Kidney tubule cell (primary cell): ENCODE measurements around the gene CNTNAP2.

ENCODE experiments used
- DNase-seq: peaks from one replicate; pipeline ENCODE4 v3.0.0-alpha.2; 2018; ENCODE audit warnings: low spot score

The CNTNAP2 gene

GRCh38 chr7:147952918-147953317 lies 1836.3 kb downstream of the CNTNAP2 start:
- no peak for DNase-seq

GRCh38 chr7:147968046-147968610 lies 1851.5 kb downstream of the CNTNAP2 start:
- DNase-seq: no peak

- DNase-seq: no peak
Measured at GRCh38 chr7:147971606-147972110, 1855.1 kb downstream of the CNTNAP2 start.

GRCh38 chr7:147978201-147978600 lies 1861.6 kb downstream of the CNTNAP2 start:
- DNase-seq: no peak

- no peak for DNase-seq
Measured at GRCh38 chr7:147978651-147979050, 1862.0 kb downstream of the CNTNAP2 start.

DNA sequence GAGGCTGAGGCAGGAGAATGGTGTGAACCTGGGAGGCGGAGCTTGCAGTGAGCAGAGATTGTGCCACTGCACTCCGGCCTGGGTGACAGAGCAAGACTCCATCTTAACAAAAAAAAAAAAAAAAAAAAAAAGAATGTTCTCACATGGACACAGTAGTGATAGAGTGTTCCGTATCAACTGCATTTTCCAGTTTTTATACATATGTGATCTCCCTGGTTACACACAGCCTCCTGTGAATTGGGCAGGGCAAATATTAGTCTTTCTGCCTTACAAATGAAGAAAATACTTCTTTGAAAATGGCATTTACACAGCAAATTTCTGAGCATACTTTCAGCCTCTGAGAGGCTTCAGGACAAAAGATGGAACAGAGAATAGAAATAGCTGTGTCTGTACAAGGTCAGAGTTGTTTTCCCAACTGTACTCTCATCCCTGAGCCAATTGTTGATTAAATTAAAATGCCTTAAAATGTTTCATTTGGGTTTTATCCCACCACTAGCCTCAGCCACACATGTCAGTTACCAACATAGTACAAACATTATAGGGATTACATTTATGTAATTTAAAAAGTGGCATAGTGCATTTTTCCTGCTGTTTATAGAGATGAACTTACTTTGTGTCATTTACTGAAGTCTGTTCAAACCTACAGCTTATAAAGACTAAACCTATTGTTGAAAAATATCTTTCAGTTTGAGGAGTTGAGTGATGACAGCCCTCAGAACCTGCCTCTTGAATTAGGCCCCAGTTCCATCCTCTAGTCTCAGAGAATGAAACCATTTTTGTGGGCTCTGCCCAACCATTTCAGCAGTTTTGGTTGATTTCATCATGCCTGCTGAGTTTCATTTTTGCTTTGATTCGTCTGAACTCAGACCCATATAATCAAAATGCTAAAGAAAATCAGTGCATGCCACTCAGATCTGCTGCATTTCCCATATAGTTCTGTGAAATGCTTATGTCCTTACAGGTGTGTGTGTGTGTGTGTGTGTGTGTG lies 1864.5 kb downstream of the CNTNAP2 start:
- DNase-seq: no peak

DNA sequence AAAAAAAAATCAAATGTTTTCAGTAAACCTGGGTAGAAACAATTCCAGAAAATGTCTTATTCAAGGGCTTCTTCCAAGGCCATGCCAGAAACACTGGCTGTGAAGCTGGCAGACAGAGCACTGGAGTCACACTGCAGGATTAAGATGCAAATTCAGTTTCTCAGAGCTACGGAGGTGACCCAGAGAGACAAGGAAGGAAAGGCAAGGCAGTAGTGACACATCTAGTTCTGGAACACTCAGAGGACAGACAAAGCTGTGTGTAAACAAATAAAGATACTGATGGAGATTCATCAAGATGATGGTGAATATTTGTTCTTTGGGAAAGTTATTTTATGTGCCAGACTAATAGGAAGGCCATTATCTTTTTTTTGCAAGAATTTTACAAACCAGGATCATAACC lies 1865.7 kb downstream of the CNTNAP2 start:
- no peak for DNase-seq

DNA sequence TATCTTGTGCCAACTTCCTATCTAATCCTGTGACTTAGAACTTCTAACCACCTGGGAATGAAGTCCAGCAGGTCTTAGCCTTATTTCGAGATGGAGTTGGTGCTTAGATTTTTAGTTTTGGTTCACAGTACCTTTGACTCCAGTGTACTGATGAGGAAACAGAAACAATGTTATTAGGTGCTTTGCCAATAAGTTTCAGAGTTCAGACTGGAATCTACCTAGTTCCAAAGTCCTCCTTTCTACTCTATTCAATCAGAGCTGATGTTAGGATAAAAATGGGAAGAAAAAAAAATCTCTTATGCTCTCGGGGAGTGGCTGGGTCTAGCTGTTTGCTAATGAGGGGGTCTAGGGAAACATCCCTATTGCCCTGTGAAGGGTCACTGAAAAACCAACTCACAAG lies 1867.7 kb downstream of the CNTNAP2 start:
- DNase-seq: no peak

GRCh38 chr7:147990079-147990478 lies 1873.5 kb downstream of the CNTNAP2 start:
- no peak for DNase-seq

DNA sequence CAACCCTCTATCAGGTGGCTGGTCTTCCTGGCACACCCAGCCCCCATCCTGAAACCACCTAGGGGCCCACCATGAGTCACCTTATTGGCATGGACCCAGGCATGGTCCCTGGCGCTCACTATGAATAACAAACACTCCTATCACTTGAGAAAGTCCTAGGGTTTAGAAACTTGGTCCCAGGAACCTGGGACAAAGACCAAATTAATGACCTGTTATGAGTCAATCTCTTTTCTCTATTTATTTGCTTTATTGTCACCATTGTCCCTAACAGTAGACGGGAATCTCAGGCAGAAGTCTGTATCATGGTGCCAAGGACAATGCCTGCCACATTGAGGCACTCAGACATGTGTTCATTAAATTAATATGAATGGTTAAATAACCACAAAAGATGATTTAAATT lies 1874.3 kb downstream of the CNTNAP2 start:
- DNase-seq: peak; percentile 62

- DNase-seq: no peak
Measured at GRCh38 chr7:147992698-147993097, 1876.1 kb downstream of the CNTNAP2 start.

- DNase-seq: no peak
Measured at GRCh38 chr7:147997636-147998035, 1881.0 kb downstream of the CNTNAP2 start.

DNA sequence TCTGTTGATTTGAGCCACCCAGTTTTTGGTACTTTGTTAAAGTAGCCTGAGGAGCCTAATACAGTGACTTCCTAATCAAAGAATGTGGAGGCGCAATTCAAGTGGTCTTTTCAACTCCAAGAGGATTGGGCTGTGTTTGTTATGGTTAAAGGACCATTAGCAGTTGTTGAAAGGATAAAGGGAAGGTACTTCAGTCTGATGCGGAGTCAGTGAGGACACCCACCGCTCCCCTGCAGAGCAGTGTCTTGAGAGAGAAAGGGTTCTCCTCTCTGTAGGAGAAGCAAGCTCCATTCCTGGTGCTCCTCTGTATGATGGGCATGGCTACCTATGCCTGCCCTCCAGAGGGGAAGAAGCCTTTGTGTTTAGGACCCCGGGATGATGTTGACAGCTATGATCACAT lies 1883.4 kb downstream of the CNTNAP2 start:
- DNase-seq: no peak

- no peak for DNase-seq
Measured at GRCh38 chr7:148011753-148012152, 1895.2 kb downstream of the CNTNAP2 start.

DNA sequence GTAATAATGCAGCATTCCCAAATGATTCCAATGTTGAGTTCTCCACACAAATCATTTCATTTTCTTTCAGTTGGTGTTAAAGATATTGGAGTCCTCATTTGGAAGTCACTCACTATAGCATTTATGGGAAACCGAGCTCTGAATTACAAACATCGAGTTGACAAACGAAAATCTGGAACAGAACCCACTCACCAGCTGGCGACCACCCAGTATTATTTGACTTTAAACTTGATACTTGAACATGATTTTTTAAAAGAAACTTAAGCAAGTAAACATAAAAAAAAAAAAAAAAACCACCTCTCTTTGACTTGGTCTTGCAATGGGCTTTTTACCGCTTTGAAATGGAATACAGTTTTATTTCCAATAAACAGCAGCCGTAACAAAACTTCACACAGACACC lies 1897.4 kb downstream of the CNTNAP2 start:
- DNase-seq: no peak

DNA sequence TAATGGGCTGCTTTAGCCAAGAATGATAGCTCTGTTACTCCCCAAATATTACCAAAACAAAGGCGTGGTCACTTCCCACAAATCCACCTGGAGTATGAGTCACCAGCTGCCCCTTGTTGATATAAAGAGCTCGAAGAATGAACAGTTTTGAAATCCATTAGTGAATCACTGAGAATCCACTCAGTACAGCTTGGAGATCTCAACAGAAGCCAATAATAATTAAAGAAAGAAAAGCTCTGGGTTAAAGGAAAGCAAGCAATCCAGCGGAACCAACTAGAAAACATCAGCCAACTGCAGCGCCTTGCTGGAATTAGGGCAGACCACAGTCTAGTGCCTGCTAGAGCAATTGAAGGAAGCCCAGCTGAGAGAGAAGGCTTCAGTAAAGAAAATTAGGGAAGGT lies 1897.9 kb downstream of the CNTNAP2 start:
- no peak for DNase-seq

- no peak for DNase-seq
Measured at GRCh38 chr7:148017126-148017525, 1900.5 kb downstream of the CNTNAP2 start.

- DNase-seq: no peak
Measured at GRCh38 chr7:148020679-148021078, 1904.1 kb downstream of the CNTNAP2 start.

- DNase-seq: no peak
Measured at GRCh38 chr7:148021507-148022045, 1905.0 kb downstream of the CNTNAP2 start.

- DNase-seq: no peak
Measured at GRCh38 chr7:148022832-148023231, 1906.2 kb downstream of the CNTNAP2 start.

DNA sequence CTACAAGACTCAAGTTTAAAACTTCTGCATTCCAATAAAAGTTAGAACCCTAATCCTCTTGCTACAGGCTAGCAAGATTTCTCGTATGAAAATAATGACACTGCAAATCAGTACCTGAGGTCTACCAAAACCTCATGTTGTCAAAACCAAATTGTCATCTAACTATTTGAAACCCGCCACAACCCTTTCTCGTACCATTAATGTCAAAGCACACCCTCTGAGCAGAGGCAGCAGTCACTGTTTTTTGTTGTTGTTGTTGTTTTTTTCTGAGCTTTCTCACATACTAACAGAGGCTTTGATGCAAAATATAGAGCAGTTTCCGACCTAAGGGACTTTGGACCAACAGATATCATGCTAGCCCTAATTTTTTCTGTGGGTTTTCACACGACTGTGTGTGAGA lies 1910.1 kb downstream of the CNTNAP2 start:
- no peak for DNase-seq

GRCh38 chr7:148028165-148028564 lies 1911.6 kb downstream of the CNTNAP2 start:
- no peak for DNase-seq

DNA sequence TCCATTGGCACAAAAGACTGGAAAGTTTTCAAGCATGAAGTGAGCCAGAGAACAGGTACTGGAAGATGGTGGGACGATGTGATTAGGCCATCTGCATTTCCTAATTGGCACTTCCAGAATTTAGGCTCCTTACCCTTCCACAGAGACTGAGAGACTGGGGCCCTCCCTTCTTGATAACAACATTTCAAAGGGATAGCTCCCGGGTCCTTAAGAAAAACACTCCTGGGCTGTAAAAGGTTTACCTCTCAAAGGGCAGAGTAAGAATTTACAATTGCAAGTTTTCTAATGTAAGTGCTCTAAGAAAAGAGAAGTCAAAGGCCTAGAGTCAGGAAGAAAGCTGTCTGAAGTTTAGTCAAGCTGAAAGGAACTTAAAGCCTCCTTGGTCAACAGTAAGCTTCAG lies 1914.4 kb downstream of the CNTNAP2 start:
- no peak for DNase-seq
